B cell (primary cell): ENCODE data around the gene SEPTIN3. TPM values are rescaled to one million over a fixed set of nuclear protein-coding genes. Genes with fewer than 3 reads are reported as not detected.

ENCODE experiments used
- ATAC-seq: fragments of 200-7000 bp; cut with Tn5 transposase; one replicate; pipeline ENCODE4 v1.10.0; 2021; ENCODE audit warnings: low read depth, mild to moderate bottlenecking, moderate number of reproducible peaks, moderate library complexity
- CTCF ChIA-PET: fragments of 350-600 bp; sonication (Branson Sonifier 250); formaldehyde crosslinking; loops from one replicate; lab custom pipeline; 2021; ENCODE audit warnings: antibody characterized with exemption, inconsistent platforms; lab: Charles Lee
- POLR2A ChIA-PET: fragments of 350-600 bp; sonication (Branson Sonifier 250); formaldehyde crosslinking; loops from one replicate; lab custom pipeline; 2021; ENCODE audit warnings: antibody characterized with exemption; lab: Charles Lee
- DNase-seq: peaks from one replicate; pipeline ENCODE4 v3.0.0; 2013
- H2AFZ ChIP-seq: 2 replicates; pipeline ENCODE4 v1.6.1; 2012; ENCODE audit warnings: mild to moderate bottlenecking, low read depth, low read length; ENCODE audit not compliant: insufficient read depth, poor library complexity, severe bottlenecking
- H3K27ac ChIP-seq, 2 donors: 1 replicate in 1 of 2; 2 replicates in 1 of 2; pipeline ENCODE4 v1.5.1; 2012 to 2013; ENCODE audit warnings: low read length in 2 of 2, mild to moderate bottlenecking in 2 of 2, moderate library complexity in 1 of 2
- H3K27me3 ChIP-seq, 4 experiments: fragments of 200-600 bp in 1 of 4; sonication (generic) in 1 of 4; replicated peaks in 1 of 4; 1 replicate in 2 of 4; 2 replicates in 2 of 4; pipeline versions ENCODE4 v1.6.1 to v1.7.0; 2013 to 2016; ENCODE audit warnings: low read length in 3 of 4, mild to moderate bottlenecking in 2 of 4, mixed read lengths in 1 of 4, moderate library complexity in 1 of 4; ENCODE audit not compliant: insufficient read depth in 4 of 4, control insufficient read depth in 3 of 4; ENCODE audit errors: control extremely low read depth in 1 of 4
- H3K36me3 ChIP-seq, 2 experiments: replicated peaks in 1 of 2; 1 replicate in 1 of 2; 2 replicates in 1 of 2; pipeline versions ENCODE4 v1.6.1 to v1.7.1; 2013; ENCODE audit warnings: low read length in 1 of 2; ENCODE audit not compliant: insufficient read depth in 2 of 2, control insufficient read depth in 1 of 2; ENCODE audit errors: control extremely low read depth in 1 of 2, extremely low read depth in 1 of 2
- H3K4me1 ChIP-seq, 2 donors: fragments of 200-600 bp in 1 of 2; sonication (generic) in 1 of 2; 1 replicate in 1 of 2; 2 replicates in 1 of 2; pipeline versions ENCODE4 v1.5.1 to v1.6.1; 2013 to 2017; ENCODE audit warnings: low read length in 2 of 2; ENCODE audit not compliant: control insufficient read depth in 2 of 2, insufficient read depth in 2 of 2
- H3K4me2 ChIP-seq: replicated peaks from 2 replicates; pipeline ENCODE3; 2012; ENCODE audit warnings: mild to moderate bottlenecking, low read depth, low read length; ENCODE audit not compliant: poor library complexity, severe bottlenecking
- H3K4me3 ChIP-seq, 5 experiments: fragments of 200-600 bp in 1 of 5; sonication (generic) in 1 of 5; 1 replicate in 3 of 5; 2 replicates in 2 of 5; pipeline versions ENCODE4 v1.5.1 to v1.7.0; 2011 to 2016; ENCODE audit warnings: low read length in 4 of 5, mild to moderate bottlenecking in 4 of 5, low read depth in 2 of 5, control low read depth in 1 of 5, moderate library complexity in 1 of 5; ENCODE audit not compliant: insufficient read depth in 1 of 5; ENCODE audit errors: control extremely low read depth in 1 of 5, extremely low read depth in 1 of 5
- H3K79me2 ChIP-seq: fragments of 200-600 bp; sonication (generic); one replicate; pipeline ENCODE4 v1.6.0; 2016; ENCODE audit warnings: low read length; ENCODE audit not compliant: control insufficient read depth, insufficient read depth
- H3K9ac ChIP-seq: fragments of 200-600 bp; sonication (generic); 2 replicates; pipeline ENCODE4 v1.6.1; 2017; ENCODE audit warnings: mild to moderate bottlenecking, low read length, moderate library complexity
- H3K9me3 ChIP-seq, 3 donors: one replicate each; pipeline versions ENCODE4 v1.6.1 to v1.7.1; 2013; ENCODE audit warnings: low read length in 2 of 3; ENCODE audit not compliant: control insufficient read depth in 2 of 3, insufficient read depth in 1 of 3; ENCODE audit errors: control extremely low read depth in 1 of 3
- H4K20me1 ChIP-seq: 2 replicates; pipeline ENCODE4 v1.6.0; 2012; ENCODE audit warnings: mild to moderate bottlenecking, low read length; ENCODE audit not compliant: insufficient read depth, control insufficient read depth, poor library complexity, severe bottlenecking
- H3K27ac Mint-ChIP-seq: one replicate; pipeline ENCODE4 v1.8.0; 2021; ENCODE audit warnings: mixed read lengths
- H3K27me3 Mint-ChIP-seq: one replicate; pipeline ENCODE4 v1.8.0; 2021; ENCODE audit warnings: mixed read lengths
- H3K4me1 Mint-ChIP-seq: one replicate; pipeline ENCODE4 v1.8.0; 2021; ENCODE audit warnings: mixed read lengths
- H3K4me3 Mint-ChIP-seq: one replicate; pipeline ENCODE4 v1.8.0; 2021; ENCODE audit warnings: mixed read lengths
- H3K9me3 Mint-ChIP-seq: one replicate; pipeline ENCODE4 v1.8.0; 2022; ENCODE audit warnings: mixed read lengths; ENCODE audit not compliant: insufficient read depth
- CTCF ChIP-seq: fragments of 200-600 bp; IDR thresholded peaks from one replicate; pipeline ENCODE4 v1.8.0; 2022; ENCODE audit warnings: antibody characterized with exemption, mild to moderate bottlenecking
- EZH2 ChIP-seq: IDR thresholded peaks from 2 replicates; pipeline ENCODE4 v1.6.1; 2012; ENCODE audit warnings: borderline replicate concordance, low read depth, mild to moderate bottlenecking, moderate library complexity, low read length; ENCODE audit not compliant: insufficient read depth, poor library complexity, severe bottlenecking
- WGBS: methylation state at CpG from one replicate; pipeline ENCODE4 v1.1.5; 2013; ENCODE audit warnings: missing lambda C conversion rate; ENCODE audit not compliant: insufficient coverage; 5-methylcytosine and 5-hydroxymethylcytosine counted together
- intact Hi-C: fragments of 100-400 bp; cut with micrococcal nuclease; formaldehyde crosslinking; loops from one replicate; pipeline ENCODE4 v1.10.0; 2022
- polyA plus RNA-seq: library from polyadenylated mRNA; depleted of rRNA; stranded (reverse); fragments of >200 nt; gene quantifications from 2 replicates; pipeline ENCODE4 v1.2.3, GENCODE V29; 2012
- total RNA-seq, 2 donors: library from RNA; stranded (reverse); fragments of 120-200 nt in 1 of 2; gene quantifications; 1 replicate in 1 of 2; 2 replicates in 1 of 2; pipeline versions ENCODE4 v1.2.3 to v1.2.4, GENCODE V29; 2013 to 2022

Gene SEPTIN3
- total and polyA plus RNA-seq, 2 donors (not counting 1 experiment from before 2014, with no cell fraction given) = 0.06 to 0.39 TPM

GRCh38 chr22:41922328-41922727 lies 46.9 kb upstream of the SEPTIN3 start:
- WGBS = 16% methylated on average over 3 of the region's 5 CpGs
- Mint-ChIP-seq H3K4me3 (peak overlapping the region; percentile 62), H3K27ac (peak overlapping the region; percentile 97), H3K9me3 (no peaks in the 10 kb centered on the region), H3K4me1 (peaks cover 70% of the 10 kb centered on the region), H3K27me3 (no peaks in the 10 kb centered on the region)
- TF ChIP-seq EZH2 = no peak
- TF ChIP-seq CTCF = no peak
- intact Hi-C loops = no loop called here
- peak overlapping the region; percentile 54 to 94 for H3K27ac ChIP-seq
- ChIA-PET POLR2A (interaction anchor here (0.6 to 16.8 kb wide), 7 partner anchors 12 to 635 kb away, joined by 4 to 960 read pairs (median 8); partner anchors contain the start of gene SREBF2), CTCF (interaction anchor here (17.9 kb wide), 1 partner anchor 15 kb away, joined by 499 read pairs; no protein-coding TSS in a partner anchor)
- H3K4me1 ChIP-seq = peaks cover 72 to 86% of the 10 kb centered on the region in 2 donors
- DNase-seq (peak; percentile 65), ATAC-seq (no peak)
- peaks cover 73% of the 10 kb centered on the region for H3K79me2 ChIP-seq
- peaks cover 0 to 13% (median 0%) of the 10 kb centered on the region in 3 donors for H3K9me3 ChIP-seq
- H2AFZ ChIP-seq = no peak overlapping the region
- H3K27me3 ChIP-seq = no peaks in the 10 kb centered on the region
- H3K36me3 ChIP-seq = peaks cover 0 to 32% of the 10 kb centered on the region in 2 experiments
- no peak overlapping the region for H3K4me3 ChIP-seq
- H3K4me2 ChIP-seq = peak overlapping the region; percentile 60
- peaks cover 44% of the 10 kb centered on the region for H4K20me1 ChIP-seq
- H3K9ac ChIP-seq = no peak overlapping the region

GRCh38 chr22:41922940-41923594 lies 46.2 kb upstream of the SEPTIN3 start:
- 90% methylated on average over 4 of the region's 4 CpGs for WGBS
- Histone ChIP-seq H4K20me1 (peaks cover 36% of the 10 kb centered on the region), H3K27me3 (no peaks in the 10 kb centered on the region), H3K4me2 (peak overlapping the region; percentile 60), H3K79me2 (peaks cover 71% of the 10 kb centered on the region), H3K4me3 (peak overlapping the region in 1 of 5 experiments; percentile 20), H3K9ac (peak overlapping the region; percentile 36), H3K36me3 (peaks cover 0 to 32% of the 10 kb centered on the region in 2 experiments), H2AFZ (no peak overlapping the region), H3K27ac (peak overlapping the region; percentile 43 to 94), H3K4me1 (peaks cover 72 to 86% of the 10 kb centered on the region in 2 donors), H3K9me3 (peaks cover 0 to 13% (median 0%) of the 10 kb centered on the region in 3 donors)
- peak overlapping the region; percentile 90 for H3K27ac Mint-ChIP-seq
- DNase-seq = no peak
- POLR2A ChIA-PET = interaction anchor here (0.7 to 16.8 kb wide), 7 partner anchors 12 to 168 kb away, joined by 3 to 960 read pairs (median 4); partner anchors contain the start of gene SREBF2
- H3K9me3 Mint-ChIP-seq = no peaks in the 10 kb centered on the region
- CTCF ChIA-PET = interaction anchor here (0.6 to 17.9 kb wide), 3 partner anchors 15 to 501 kb away, joined by 3 to 499 read pairs (median 3); no protein-coding TSS in a partner anchor
- H3K4me3 Mint-ChIP-seq = peak overlapping the region; percentile 81
- ATAC-seq = no peak
- H3K4me1 Mint-ChIP-seq = peaks cover 70% of the 10 kb centered on the region
- TF ChIP-seq CTCF = no peak
- no peak for TF ChIP-seq EZH2
- intact Hi-C loops = no loop called here
- H3K27me3 Mint-ChIP-seq = no peaks in the 10 kb centered on the region
